Fibroblast of lung (primary cell): ENCODE results near the gene ZBTB32. TPM values are rescaled to one million over a fixed set of nuclear protein-coding genes. Genes with fewer than 3 reads are reported as not detected.

Source experiments
- DNase-seq, 2 donors: peaks; one replicate each; pipeline versions ENCODE4 v3.0.0 to v3.0.0-alpha.2; 2010; ENCODE audit warnings: low read depth in 2 of 2
- H2AFZ ChIP-seq: 2 replicates; pipeline ENCODE4 v1.5.1; 2012; ENCODE audit warnings: low read length, control low read depth, inconsistent platforms
- H3K27ac ChIP-seq: 2 replicates; pipeline ENCODE4 v1.5.1; 2011; ENCODE audit warnings: low read length, control low read depth; ENCODE audit not compliant: insufficient read depth
- H3K27me3 ChIP-seq: 2 replicates; pipeline ENCODE4 v1.5.1; 2011; ENCODE audit warnings: mild to moderate bottlenecking, low read length; ENCODE audit not compliant: control insufficient read depth, insufficient read depth
- H3K36me3 ChIP-seq: 2 replicates; pipeline ENCODE4 v1.5.1; 2011; ENCODE audit warnings: low read length; ENCODE audit not compliant: control insufficient read depth, insufficient read depth
- H3K4me1 ChIP-seq: 2 replicates; pipeline ENCODE4 v1.5.1; 2011; ENCODE audit warnings: low read length; ENCODE audit not compliant: control insufficient read depth, insufficient read depth; ENCODE audit errors: extremely low read depth
- H3K4me2 ChIP-seq: 2 replicates; pipeline ENCODE4 v1.5.1; 2011; ENCODE audit warnings: low read length, control low read depth; ENCODE audit not compliant: insufficient read depth; ENCODE audit errors: extremely low read depth
- H3K4me3 ChIP-seq, 4 experiments: fragments of 200-600 bp in 1 of 4; sonication (generic) in 1 of 4; replicated peaks in 1 of 4; 2 replicates each; pipeline ENCODE4 v1.5.1; 2011 to 2016; ENCODE audit warnings: low read length in 4 of 4, low read depth in 3 of 4, mild to moderate bottlenecking in 3 of 4, control low read depth in 2 of 4, inconsistent platforms in 1 of 4, mixed read lengths in 1 of 4; ENCODE audit not compliant: insufficient read depth in 1 of 4; ENCODE audit errors: control extremely low read depth in 1 of 4
- H3K79me2 ChIP-seq: 2 replicates; pipeline ENCODE4 v1.5.1; 2012; ENCODE audit warnings: mild to moderate bottlenecking, low read length, inconsistent platforms; ENCODE audit not compliant: control insufficient read depth, insufficient read depth
- H3K9ac ChIP-seq: 2 replicates; pipeline ENCODE4 v1.5.1; 2011; ENCODE audit warnings: mild to moderate bottlenecking, low read length, control low read depth; ENCODE audit not compliant: insufficient read depth
- H3K9me3 ChIP-seq: 2 replicates; pipeline ENCODE4 v1.5.1; 2012; ENCODE audit warnings: low read depth, low read length; ENCODE audit not compliant: control insufficient read depth, insufficient read depth
- H4K20me1 ChIP-seq: 2 replicates; pipeline ENCODE4 v1.5.1; 2011; ENCODE audit warnings: low read length; ENCODE audit not compliant: control insufficient read depth, insufficient read depth; ENCODE audit errors: extremely low read depth
- EZH2 ChIP-seq: IDR thresholded peaks from 2 replicates; pipeline ENCODE4 v1.5.1; 2012; ENCODE audit warnings: low read length, control low read depth, mild to moderate bottlenecking; ENCODE audit errors: missing control alignments
- polyA plus RNA-seq, 2 donors: library from polyadenylated mRNA; depleted of rRNA in 1 of 2; stranded (reverse) in 1 of 2; unstranded in 1 of 2; fragments of >200 nt; gene quantifications; 2 replicates each; pipeline ENCODE4 v1.2.1, GENCODE V29; 2011 to 2012; ENCODE audit warnings: missing spikeins in 1 of 2
- total RNA-seq: library from RNA; depleted of rRNA; stranded (reverse); fragments of >200 nt; gene quantifications from 2 replicates; pipeline ENCODE4 v1.2.1, GENCODE V29; 2014
- TF ChIP-seq, protein P1 (sequence below), 2 donors: IDR thresholded peaks in 1 of 2; conservative IDR thresholded peaks in 1 of 2; 1 replicate in 1 of 2; 2 replicates in 1 of 2; pipeline ENCODE4 v1.5.1; 2011 to 2012; ENCODE audit warnings: low read length in 2 of 2, control low read depth in 1 of 2, inconsistent platforms in 1 of 2, low read depth in 1 of 2, mild to moderate bottlenecking in 1 of 2

The ZBTB32 gene
- total and polyA plus RNA-seq, 2 donors (not counting 1 experiment from before 2014, with no cell fraction given): not detected

DNA sequence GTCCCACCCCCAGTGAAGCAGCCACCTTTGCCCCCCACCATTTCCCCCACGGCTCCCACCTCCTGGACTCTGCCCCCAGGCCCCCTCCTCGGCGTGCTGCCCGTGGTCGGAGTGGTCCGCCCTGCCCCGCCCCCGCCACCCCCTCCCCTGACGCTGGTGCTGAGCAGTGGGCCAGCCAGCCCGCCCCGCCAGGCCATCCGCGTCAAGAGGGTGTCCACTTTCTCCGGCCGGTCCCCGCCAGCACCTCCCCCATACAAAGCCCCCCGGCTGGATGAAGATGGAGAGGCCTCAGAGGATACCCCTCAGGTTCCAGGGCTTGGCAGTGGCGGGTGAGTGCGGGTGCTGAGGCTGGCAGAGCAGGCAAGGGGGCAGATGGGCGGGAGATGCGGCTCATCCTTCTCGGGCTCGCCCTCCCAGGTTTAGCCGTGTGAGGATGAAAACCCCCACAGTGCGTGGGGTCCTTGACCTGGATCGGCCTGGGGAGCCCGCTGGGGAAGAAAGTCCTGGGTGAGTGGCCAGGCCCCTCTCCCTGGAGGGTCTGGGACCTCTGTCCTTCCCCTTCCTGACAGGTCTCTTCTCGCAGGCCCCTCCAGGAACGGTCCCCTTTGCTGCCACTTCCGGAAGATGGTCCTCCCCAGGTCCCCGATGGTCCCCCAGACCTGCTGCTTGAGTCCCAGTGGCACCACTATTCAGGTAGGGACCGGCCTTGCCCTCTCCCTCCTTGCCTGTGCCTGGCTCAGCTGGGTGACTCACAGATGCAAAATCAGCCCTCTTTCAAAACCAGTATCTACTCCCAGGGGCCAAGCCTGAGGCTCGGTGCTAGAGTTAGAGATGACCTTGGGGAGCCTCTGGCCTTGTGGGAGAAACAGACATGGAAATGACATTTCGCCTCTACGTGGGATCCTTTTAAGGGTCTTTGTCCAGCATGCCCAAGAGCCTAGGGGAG, 29.1 kb downstream of the ZBTB32 start:
- TF ChIP-seq EZH2: no peak
- TF ChIP-seq, protein P1, sequence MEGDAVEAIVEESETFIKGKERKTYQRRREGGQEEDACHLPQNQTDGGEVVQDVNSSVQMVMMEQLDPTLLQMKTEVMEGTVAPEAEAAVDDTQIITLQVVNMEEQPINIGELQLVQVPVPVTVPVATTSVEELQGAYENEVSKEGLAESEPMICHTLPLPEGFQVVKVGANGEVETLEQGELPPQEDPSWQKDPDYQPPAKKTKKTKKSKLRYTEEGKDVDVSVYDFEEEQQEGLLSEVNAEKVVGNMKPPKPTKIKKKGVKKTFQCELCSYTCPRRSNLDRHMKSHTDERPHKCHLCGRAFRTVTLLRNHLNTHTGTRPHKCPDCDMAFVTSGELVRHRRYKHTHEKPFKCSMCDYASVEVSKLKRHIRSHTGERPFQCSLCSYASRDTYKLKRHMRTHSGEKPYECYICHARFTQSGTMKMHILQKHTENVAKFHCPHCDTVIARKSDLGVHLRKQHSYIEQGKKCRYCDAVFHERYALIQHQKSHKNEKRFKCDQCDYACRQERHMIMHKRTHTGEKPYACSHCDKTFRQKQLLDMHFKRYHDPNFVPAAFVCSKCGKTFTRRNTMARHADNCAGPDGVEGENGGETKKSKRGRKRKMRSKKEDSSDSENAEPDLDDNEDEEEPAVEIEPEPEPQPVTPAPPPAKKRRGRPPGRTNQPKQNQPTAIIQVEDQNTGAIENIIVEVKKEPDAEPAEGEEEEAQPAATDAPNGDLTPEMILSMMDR (conservative IDR thresholded peaks at IDR 0.05 in 1 of 2, IDR thresholded peaks at IDR 0.05 in 1 of 2; ENCODE audit: low read depth in 1 of 2, low read length in 2 of 2): no peak
- no peak overlapping the region for H3K4me3 ChIP-seq

DNA sequence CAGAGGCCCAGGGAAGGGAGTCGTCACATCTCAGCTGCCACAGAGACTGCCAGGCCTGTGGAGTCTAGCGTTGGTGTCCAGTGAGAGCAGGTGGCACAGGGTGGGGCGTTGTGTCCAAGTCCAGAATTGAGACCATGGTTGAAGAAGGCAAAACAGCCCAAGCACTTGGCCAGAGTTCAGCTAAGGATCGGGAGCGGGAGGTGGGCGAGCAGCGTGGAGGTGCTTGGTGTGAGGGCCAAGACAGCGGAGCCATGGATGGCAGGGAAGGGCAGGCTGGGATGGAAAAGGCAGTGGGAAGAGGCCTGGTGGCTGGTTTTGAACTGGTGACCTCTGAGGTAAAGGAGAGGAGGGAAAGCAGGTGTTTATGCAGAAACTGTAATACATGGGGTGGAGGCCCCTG, 29.9 kb downstream of the ZBTB32 start:
- Histone ChIP-seq H3K9ac (no peak overlapping the region), H3K4me2 (no peak overlapping the region), H3K27ac (no peak overlapping the region), H3K4me3 (no peak overlapping the region), H3K4me1 (no peaks in the 10 kb centered on the region), H3K79me2 (no peaks in the 10 kb centered on the region), H4K20me1 (no peaks in the 10 kb centered on the region), H3K9me3 (no peaks in the 10 kb centered on the region), H3K36me3 (peaks cover 53% of the 10 kb centered on the region), H3K27me3 (no peaks in the 10 kb centered on the region), H2AFZ (no peak overlapping the region)
- TF ChIP-seq EZH2: no peak
- TF ChIP-seq, protein P1 (conservative IDR thresholded peaks at IDR 0.05 in 1 of 2, IDR thresholded peaks at IDR 0.05 in 1 of 2; ENCODE audit: low read depth in 1 of 2, low read length in 2 of 2): no peak
- no peak for DNase-seq

More for the DNA sequence above, 29.1 kb downstream of the ZBTB32 start:
- no peak overlapping the region for H3K9ac ChIP-seq
- no peak overlapping the region for H3K27ac ChIP-seq
- no peak overlapping the region for H2AFZ ChIP-seq
- no peak overlapping the region for H3K4me2 ChIP-seq
- H3K27me3 ChIP-seq: no peaks in the 10 kb centered on the region
- no peaks in the 10 kb centered on the region for H4K20me1 ChIP-seq
- peaks cover 59% of the 10 kb centered on the region for H3K36me3 ChIP-seq
- no peak for DNase-seq
- no peaks in the 10 kb centered on the region for H3K9me3 ChIP-seq
- H3K79me2 ChIP-seq: no peaks in the 10 kb centered on the region
- H3K4me1 ChIP-seq: no peaks in the 10 kb centered on the region

DNA sequence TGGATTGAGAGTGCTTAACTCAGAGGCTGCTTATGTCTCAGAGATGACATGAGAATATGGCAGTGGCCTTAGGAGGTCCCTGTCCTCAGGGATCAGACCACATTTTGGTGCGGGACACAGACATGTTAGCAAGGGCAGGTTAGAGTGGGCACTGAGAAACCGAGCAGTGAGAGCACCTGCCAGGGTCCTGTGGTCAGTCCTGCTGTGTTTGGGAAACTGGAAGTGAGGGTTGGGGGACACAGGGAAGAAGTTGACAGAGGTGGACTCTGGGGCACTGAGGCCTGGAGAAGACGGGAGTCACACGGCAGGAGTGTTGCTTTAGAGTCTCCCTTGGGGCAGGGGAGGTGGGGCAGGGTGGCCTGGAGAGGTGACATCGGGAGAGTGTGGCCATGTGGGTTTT, 30.5 kb downstream of the ZBTB32 start:
- Histone ChIP-seq H3K9ac (no peak overlapping the region), H3K36me3 (peaks cover 48% of the 10 kb centered on the region), H2AFZ (no peak overlapping the region), H3K4me3 (no peak overlapping the region), H3K27me3 (no peaks in the 10 kb centered on the region), H3K4me2 (no peak overlapping the region), H3K4me1 (peaks cover 1% of the 10 kb centered on the region), H3K27ac (no peak overlapping the region), H3K9me3 (no peaks in the 10 kb centered on the region), H4K20me1 (no peaks in the 10 kb centered on the region), H3K79me2 (no peaks in the 10 kb centered on the region)
- no peak for DNase-seq
- TF ChIP-seq, protein P1 (conservative IDR thresholded peaks at IDR 0.05 in 1 of 2, IDR thresholded peaks at IDR 0.05 in 1 of 2; ENCODE audit: low read depth in 1 of 2, low read length in 2 of 2): no peak
- TF ChIP-seq EZH2: no peak
